B cell (primary cell): Measurements from ENCODE around the gene TRIM28. TPM values are rescaled to one million over a fixed set of nuclear protein-coding genes. Genes with fewer than 3 reads are reported as not detected.

Experiments
- ATAC-seq: fragments of 200-7000 bp; cut with Tn5 transposase; one replicate; pipeline ENCODE4 v1.10.0; 2021; ENCODE audit warnings: low read depth, mild to moderate bottlenecking, moderate number of reproducible peaks, moderate library complexity
- CTCF ChIA-PET: fragments of 350-600 bp; sonication (Branson Sonifier 250); formaldehyde crosslinking; loops from one replicate; lab custom pipeline; 2021; ENCODE audit warnings: antibody characterized with exemption, inconsistent platforms; lab: Charles Lee
- POLR2A ChIA-PET: fragments of 350-600 bp; sonication (Branson Sonifier 250); formaldehyde crosslinking; loops from one replicate; lab custom pipeline; 2021; ENCODE audit warnings: antibody characterized with exemption; lab: Charles Lee
- DNase-seq: peaks from one replicate; pipeline ENCODE4 v3.0.0; 2013
- H2AFZ ChIP-seq: 2 replicates; pipeline ENCODE4 v1.6.1; 2012; ENCODE audit warnings: mild to moderate bottlenecking, low read depth, low read length; ENCODE audit not compliant: insufficient read depth, poor library complexity, severe bottlenecking
- H3K27ac ChIP-seq, 2 donors: 1 replicate in 1 of 2; 2 replicates in 1 of 2; pipeline ENCODE4 v1.5.1; 2012 to 2013; ENCODE audit warnings: low read length in 2 of 2, mild to moderate bottlenecking in 2 of 2, moderate library complexity in 1 of 2
- H3K27me3 ChIP-seq, 4 experiments: fragments of 200-600 bp in 1 of 4; sonication (generic) in 1 of 4; replicated peaks in 1 of 4; 1 replicate in 2 of 4; 2 replicates in 2 of 4; pipeline versions ENCODE4 v1.6.1 to v1.7.0; 2013 to 2016; ENCODE audit warnings: low read length in 3 of 4, mild to moderate bottlenecking in 2 of 4, mixed read lengths in 1 of 4, moderate library complexity in 1 of 4; ENCODE audit not compliant: insufficient read depth in 4 of 4, control insufficient read depth in 3 of 4; ENCODE audit errors: control extremely low read depth in 1 of 4
- H3K36me3 ChIP-seq, 2 experiments: replicated peaks in 1 of 2; 1 replicate in 1 of 2; 2 replicates in 1 of 2; pipeline versions ENCODE4 v1.6.1 to v1.7.1; 2013; ENCODE audit warnings: low read length in 1 of 2; ENCODE audit not compliant: insufficient read depth in 2 of 2, control insufficient read depth in 1 of 2; ENCODE audit errors: control extremely low read depth in 1 of 2, extremely low read depth in 1 of 2
- H3K4me1 ChIP-seq, 2 donors: fragments of 200-600 bp in 1 of 2; sonication (generic) in 1 of 2; 1 replicate in 1 of 2; 2 replicates in 1 of 2; pipeline versions ENCODE4 v1.5.1 to v1.6.1; 2013 to 2017; ENCODE audit warnings: low read length in 2 of 2; ENCODE audit not compliant: control insufficient read depth in 2 of 2, insufficient read depth in 2 of 2
- H3K4me2 ChIP-seq: replicated peaks from 2 replicates; pipeline ENCODE3; 2012; ENCODE audit warnings: mild to moderate bottlenecking, low read depth, low read length; ENCODE audit not compliant: poor library complexity, severe bottlenecking
- H3K4me3 ChIP-seq, 5 experiments: fragments of 200-600 bp in 1 of 5; sonication (generic) in 1 of 5; 1 replicate in 3 of 5; 2 replicates in 2 of 5; pipeline versions ENCODE4 v1.5.1 to v1.7.0; 2011 to 2016; ENCODE audit warnings: low read length in 4 of 5, mild to moderate bottlenecking in 4 of 5, low read depth in 2 of 5, control low read depth in 1 of 5, moderate library complexity in 1 of 5; ENCODE audit not compliant: insufficient read depth in 1 of 5; ENCODE audit errors: control extremely low read depth in 1 of 5, extremely low read depth in 1 of 5
- H3K79me2 ChIP-seq: fragments of 200-600 bp; sonication (generic); one replicate; pipeline ENCODE4 v1.6.0; 2016; ENCODE audit warnings: low read length; ENCODE audit not compliant: control insufficient read depth, insufficient read depth
- H3K9ac ChIP-seq: fragments of 200-600 bp; sonication (generic); 2 replicates; pipeline ENCODE4 v1.6.1; 2017; ENCODE audit warnings: mild to moderate bottlenecking, low read length, moderate library complexity
- H3K9me3 ChIP-seq, 3 donors: one replicate each; pipeline versions ENCODE4 v1.6.1 to v1.7.1; 2013; ENCODE audit warnings: low read length in 2 of 3; ENCODE audit not compliant: control insufficient read depth in 2 of 3, insufficient read depth in 1 of 3; ENCODE audit errors: control extremely low read depth in 1 of 3
- H4K20me1 ChIP-seq: 2 replicates; pipeline ENCODE4 v1.6.0; 2012; ENCODE audit warnings: mild to moderate bottlenecking, low read length; ENCODE audit not compliant: insufficient read depth, control insufficient read depth, poor library complexity, severe bottlenecking
- H3K27ac Mint-ChIP-seq: one replicate; pipeline ENCODE4 v1.8.0; 2021; ENCODE audit warnings: mixed read lengths
- H3K27me3 Mint-ChIP-seq: one replicate; pipeline ENCODE4 v1.8.0; 2021; ENCODE audit warnings: mixed read lengths
- H3K4me1 Mint-ChIP-seq: one replicate; pipeline ENCODE4 v1.8.0; 2021; ENCODE audit warnings: mixed read lengths
- H3K4me3 Mint-ChIP-seq: one replicate; pipeline ENCODE4 v1.8.0; 2021; ENCODE audit warnings: mixed read lengths
- H3K9me3 Mint-ChIP-seq: one replicate; pipeline ENCODE4 v1.8.0; 2022; ENCODE audit warnings: mixed read lengths; ENCODE audit not compliant: insufficient read depth
- CTCF ChIP-seq: fragments of 200-600 bp; IDR thresholded peaks from one replicate; pipeline ENCODE4 v1.8.0; 2022; ENCODE audit warnings: antibody characterized with exemption, mild to moderate bottlenecking
- EZH2 ChIP-seq: IDR thresholded peaks from 2 replicates; pipeline ENCODE4 v1.6.1; 2012; ENCODE audit warnings: borderline replicate concordance, low read depth, mild to moderate bottlenecking, moderate library complexity, low read length; ENCODE audit not compliant: insufficient read depth, poor library complexity, severe bottlenecking
- WGBS: methylation state at CpG from one replicate; pipeline ENCODE4 v1.1.5; 2013; ENCODE audit warnings: missing lambda C conversion rate; ENCODE audit not compliant: insufficient coverage; 5-methylcytosine and 5-hydroxymethylcytosine counted together
- intact Hi-C: fragments of 100-400 bp; cut with micrococcal nuclease; formaldehyde crosslinking; loops from one replicate; pipeline ENCODE4 v1.10.0; 2022
- polyA plus RNA-seq: library from polyadenylated mRNA; depleted of rRNA; stranded (reverse); fragments of >200 nt; gene quantifications from 2 replicates; pipeline ENCODE4 v1.2.3, GENCODE V29; 2012
- total RNA-seq, 2 donors: library from RNA; stranded (reverse); fragments of 120-200 nt in 1 of 2; gene quantifications; 1 replicate in 1 of 2; 2 replicates in 1 of 2; pipeline versions ENCODE4 v1.2.3 to v1.2.4, GENCODE V29; 2013 to 2022

The TRIM28 gene
- total and polyA plus RNA-seq, 2 donors (not counting 1 experiment from before 2014, with no cell fraction given), result 370 to 569 TPM

- intact Hi-C loops, result no loop called here
- Mint-ChIP-seq H3K27ac (peak overlapping the region; percentile 90), H3K9me3 (no peaks in the 10 kb centered on the region), H3K4me3 (peak overlapping the region; percentile 92), H3K4me1 (peaks cover 29% of the 10 kb centered on the region), H3K27me3 (peaks cover 8% of the 10 kb centered on the region)
- CTCF ChIA-PET, result interaction anchor here (0.8 to 3.1 kb wide), 3 partner anchors 8 to 26 kb away, joined by 3 to 24 read pairs (median 13); partner anchors contain the start of genes CHMP2A and ZBTB45
- DNase-seq (peak; percentile 15), ATAC-seq (no peak)
- peaks cover 0 to 7% (median 0%) of the 10 kb centered on the region in 4 experiments for H3K27me3 ChIP-seq
- H3K9ac ChIP-seq, result peak overlapping the region; percentile 71
- 23% methylated on average over 1 of the region's 1 CpG for WGBS
- no peak overlapping the region for H2AFZ ChIP-seq
- peak overlapping the region in 1 of 2 donors; percentile 52 for H3K27ac ChIP-seq
- H3K36me3 ChIP-seq, result peaks cover 0 to 55% of the 10 kb centered on the region in 2 experiments
- peak overlapping the region; percentile 31 to 86 (median 70) for H3K4me3 ChIP-seq
- H3K79me2 ChIP-seq, result peaks cover 49% of the 10 kb centered on the region
- POLR2A ChIA-PET, result interaction anchor here (3.4 kb wide), 1 partner anchor 8 kb away, joined by 29 read pairs; the partner anchor contains the start of gene CHMP2A
- no peak for TF ChIP-seq CTCF
- TF ChIP-seq EZH2, result no peak
- H3K9me3 ChIP-seq, result no peaks in the 10 kb centered on the region
- H4K20me1 ChIP-seq, result peaks cover 64% of the 10 kb centered on the region
- H3K4me2 ChIP-seq, result peak overlapping the region; percentile 96
- H3K4me1 ChIP-seq, result peaks cover 17 to 31% of the 10 kb centered on the region in 2 donors
These were observed 2.2 kb downstream of the TRIM28 start for GRCh38 chr19:58546019-58546530.
